Measurements from ENCODE around the gene PARP6. TPM values are rescaled to one million over a fixed set of nuclear protein-coding genes. Genes with fewer than 3 reads are reported as not detected.

The PARP6 gene
- polyA plus RNA-seq, 1 donor (not counting 4 experiments of a cell fraction or from before 2014, with no cell fraction given) = 51.0 TPM

GRCh38 chr15:72289597-72290325, 17.4 kb upstream of the PARP6 start:
- no peak overlapping the region for H3K9ac ChIP-seq (ENCODE audit: control insufficient read depth, extremely low read depth, insufficient read depth, low read length)
- dilution Hi-C loops (cut with MboI; ENCODE audit: extremely low pct_ligation_motif_present, low sequenced_read_pairs) = no loop called here
- H3K36me3 ChIP-seq (ENCODE audit: control insufficient read depth in 2 of 2, extremely low read depth in 1 of 2, insufficient read depth in 2 of 2, low read length in 2 of 2) = no peaks in the 10 kb centered on the region
- FAIRE-seq = no peak
- DNase-seq (ENCODE audit: low read depth, low spot score) = no peak
- H3K9me3 ChIP-seq (ENCODE audit: control insufficient read depth, low read depth, low read length) = no peaks in the 10 kb centered on the region
- no peak overlapping the region for H2AFZ ChIP-seq (ENCODE audit: control insufficient read depth, low read length)
- no peak overlapping the region for H3K27ac ChIP-seq (ENCODE audit: control insufficient read depth, insufficient read depth, low read length)
- peaks cover 3% of the 10 kb centered on the region for H3K27me3 ChIP-seq (ENCODE audit: control insufficient read depth, extremely low read depth, insufficient read depth, low read length)
- no peak overlapping the region for H3K4me3 ChIP-seq (ENCODE audit: control insufficient read depth in 2 of 3, extremely low read depth in 1 of 3, insufficient read depth in 2 of 3, low read depth in 1 of 3, low read length in 3 of 3)
- no peak overlapping the region for H3K4me2 ChIP-seq (ENCODE audit: control insufficient read depth, extremely low read depth, insufficient read depth, low read depth, low read length)
- H4K20me1 ChIP-seq (ENCODE audit: control insufficient read depth, extremely low read depth, insufficient read depth, low read length) = no peaks in the 10 kb centered on the region
- H3K4me1 ChIP-seq (ENCODE audit: control insufficient read depth, extremely low read depth, insufficient read depth, low read length) = peaks cover 7% of the 10 kb centered on the region
- no peaks in the 10 kb centered on the region for H3K79me2 ChIP-seq (ENCODE audit: control insufficient read depth, insufficient read depth, low read length)
- no peaks in the 10 kb centered on the region for H3K9me1 ChIP-seq (ENCODE audit: control insufficient read depth, extremely low read depth, insufficient read depth, low read length)
- TF ChIP-seq CTCF (optimal IDR thresholded peaks at IDR 0.05 in 1 of 3, IDR thresholded peaks at IDR 0.05 in 1 of 3, conservative IDR thresholded peaks at IDR 0.05 in 1 of 3; ENCODE audit: extremely low read depth in 1 of 3, insufficient read depth in 2 of 3, low read length in 3 of 3) = no peak
- TF ChIP-seq EZH2 (IDR thresholded peaks at IDR 0.05; ENCODE audit: low read length) = no peak

- FAIRE-seq = no peak
- no peaks in the 10 kb centered on the region for H3K36me3 ChIP-seq (ENCODE audit: control insufficient read depth in 2 of 2, extremely low read depth in 1 of 2, insufficient read depth in 2 of 2, low read length in 2 of 2)
These were observed 16.6 kb upstream of the PARP6 start for GRCh38 chr15:72288796-72289596.

More at GRCh38 chr15:72288796-72289596, 16.6 kb upstream of the PARP6 start:
- DNase-seq (ENCODE audit: low read depth, low spot score) = no peak
- H3K9me3 ChIP-seq (ENCODE audit: control insufficient read depth, low read depth, low read length) = no peaks in the 10 kb centered on the region
- no peak overlapping the region for H3K4me3 ChIP-seq (ENCODE audit: control insufficient read depth in 2 of 3, extremely low read depth in 1 of 3, insufficient read depth in 2 of 3, low read depth in 1 of 3, low read length in 3 of 3)
- H3K27me3 ChIP-seq (ENCODE audit: control insufficient read depth, extremely low read depth, insufficient read depth, low read length) = peaks cover 3% of the 10 kb centered on the region
- TF ChIP-seq CTCF (optimal IDR thresholded peaks at IDR 0.05 in 1 of 3, IDR thresholded peaks at IDR 0.05 in 1 of 3, conservative IDR thresholded peaks at IDR 0.05 in 1 of 3; ENCODE audit: extremely low read depth in 1 of 3, insufficient read depth in 2 of 3, low read length in 3 of 3) (no peak), EZH2 (IDR thresholded peaks at IDR 0.05; ENCODE audit: low read length) (no peak)
- no peak overlapping the region for H3K9ac ChIP-seq (ENCODE audit: control insufficient read depth, extremely low read depth, insufficient read depth, low read length)
- H4K20me1 ChIP-seq (ENCODE audit: control insufficient read depth, extremely low read depth, insufficient read depth, low read length) = no peaks in the 10 kb centered on the region
- H2AFZ ChIP-seq (ENCODE audit: control insufficient read depth, low read length) = no peak overlapping the region
- no peaks in the 10 kb centered on the region for H3K9me1 ChIP-seq (ENCODE audit: control insufficient read depth, extremely low read depth, insufficient read depth, low read length)
- H3K79me2 ChIP-seq (ENCODE audit: control insufficient read depth, insufficient read depth, low read length) = no peaks in the 10 kb centered on the region
- dilution Hi-C loops (cut with MboI; ENCODE audit: extremely low pct_ligation_motif_present, low sequenced_read_pairs) = no loop called here
- H3K27ac ChIP-seq (ENCODE audit: control insufficient read depth, insufficient read depth, low read length) = no peak overlapping the region
- peaks cover 14% of the 10 kb centered on the region for H3K4me1 ChIP-seq (ENCODE audit: control insufficient read depth, extremely low read depth, insufficient read depth, low read length)
- no peak overlapping the region for H3K4me2 ChIP-seq (ENCODE audit: control insufficient read depth, extremely low read depth, insufficient read depth, low read depth, low read length)

All from keratinocyte (primary cell).